BLaER1 treated with 17β-estradiol and CSF1 and Interleukin-3, amounts not matched to agents 10 nM and 100 nM (cell line): ENCODE data around the gene ABHD14A.

Source experiments
- H3K27ac ChIP-seq, 11 experiments: shearing (Covaris generic); formaldehyde crosslinking; 2 replicates each; pipeline ENCODE4 v1.8.1; 2022
- H3K27me3 ChIP-seq, 11 experiments: shearing (Covaris generic); formaldehyde crosslinking; 2 replicates each; pipeline ENCODE4 v1.8.1; 2022
- H3K36me3 ChIP-seq, 11 experiments: shearing (Covaris generic); formaldehyde crosslinking; 2 replicates each; pipeline ENCODE4 v1.8.1; 2022
- H3K4me1 ChIP-seq, 10 experiments: shearing (Covaris generic); formaldehyde crosslinking; 2 replicates each; pipeline ENCODE4 v1.8.1; 2022
- H3K4me2 ChIP-seq, 11 experiments: shearing (Covaris generic); formaldehyde crosslinking; 2 replicates each; pipeline ENCODE4 v1.8.1; 2022
- H3K4me3 ChIP-seq, 10 experiments: shearing (Covaris generic); formaldehyde crosslinking; 2 replicates each; pipeline ENCODE4 v1.8.1; 2022
- H3K9ac ChIP-seq, 11 experiments: shearing (Covaris generic); formaldehyde crosslinking; 2 replicates each; pipeline ENCODE4 v1.8.1; 2022
- H3K9me3 ChIP-seq, 11 experiments: shearing (Covaris generic); formaldehyde crosslinking; replicated peaks in 1 of 11; 2 replicates each; pipeline ENCODE4 v1.8.1; 2022
- H4K20me1 ChIP-seq, 11 experiments: shearing (Covaris generic); formaldehyde crosslinking; 2 replicates each; pipeline ENCODE4 v1.8.1; 2022
- Cebpa-rat ChIP-seq, 11 experiments: shearing (Covaris generic); IDR thresholded peaks; 2 replicates each; pipeline ENCODE4 v1.8.1; 2022

Gene ABHD14A

GRCh38 chr3:51953445-51953844 is 21.4 kb upstream of the ABHD14A start:
- Histone ChIP-seq H3K9me3 (no peaks in the 10 kb centered on the region), H3K36me3 (peaks cover 0 to 17% (median 13%) of the 10 kb centered on the region in 11 experiments; a peak in 17 of 22 replicates), H3K4me1 (peaks cover 20 to 48% (median 39%) of the 10 kb centered on the region in 10 experiments), H3K27me3 (peaks cover 31 to 47% (median 43%) of the 10 kb centered on the region in 11 experiments), H4K20me1 (peaks cover 0 to 32% (median 18%) of the 10 kb centered on the region in 11 experiments; a peak in 15 of 22 replicates), H3K4me3 (no peak overlapping the region), H3K4me2 (peak overlapping the region in 3 of 11 experiments; percentile 18 to 82 (median 22); a peak in 5 of 22 replicates), H3K9ac (no peak overlapping the region), H3K27ac (no peak overlapping the region)
- TF ChIP-seq Cebpa-rat (IDR thresholded peaks at IDR 0.05), result no peak

DNA sequence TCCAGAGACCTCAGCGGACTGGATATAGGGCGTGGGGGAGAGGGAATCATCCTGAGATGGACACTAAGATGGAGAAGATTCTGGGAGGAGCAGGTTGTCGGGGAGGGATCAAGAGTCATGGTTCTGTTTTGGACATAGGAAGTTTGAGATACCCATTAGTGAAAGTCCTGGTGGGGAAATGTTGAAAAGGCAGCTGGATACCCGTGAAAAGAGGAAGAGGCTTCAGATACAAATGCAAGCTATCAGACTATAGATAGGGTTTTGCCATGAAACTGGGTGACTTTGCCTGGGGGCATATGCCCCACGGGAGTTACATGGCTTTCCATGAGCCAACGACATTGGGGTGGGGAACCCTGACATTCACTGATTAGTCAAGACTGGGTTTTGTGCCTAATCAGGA is 20.8 kb upstream of the ABHD14A start:
- peak overlapping the region in 9 of 11 experiments; percentile 11 to 82 (median 22); a peak in 12 of 22 replicates for H3K4me2 ChIP-seq
- peaks cover 0 to 24% (median 19%) of the 10 kb centered on the region in 11 experiments; a peak in 21 of 22 replicates for H3K36me3 ChIP-seq
- H3K4me1 ChIP-seq, result peaks cover 20 to 48% (median 39%) of the 10 kb centered on the region in 10 experiments
- no peak overlapping the region for H3K27ac ChIP-seq
- H3K9me3 ChIP-seq, result no peaks in the 10 kb centered on the region
- peaks cover 31 to 47% (median 43%) of the 10 kb centered on the region in 11 experiments for H3K27me3 ChIP-seq
- TF ChIP-seq Cebpa-rat (IDR thresholded peaks at IDR 0.05), result no peak
- no peak overlapping the region for H3K4me3 ChIP-seq
- no peak overlapping the region for H3K9ac ChIP-seq
- H4K20me1 ChIP-seq, result peaks cover 0 to 32% (median 18%) of the 10 kb centered on the region in 11 experiments; a peak in 15 of 22 replicates

- Histone ChIP-seq H3K4me1 (peaks cover 20 to 48% (median 39%) of the 10 kb centered on the region in 10 experiments), H3K9ac (no peak overlapping the region), H3K36me3 (peaks cover 3 to 30% (median 25%) of the 10 kb centered on the region in 11 experiments; a peak in 21 of 22 replicates), H4K20me1 (peaks cover 0 to 34% (median 18%) of the 10 kb centered on the region in 11 experiments; a peak in 15 of 22 replicates), H3K4me3 (no peak overlapping the region), H3K27me3 (peaks cover 31 to 47% (median 43%) of the 10 kb centered on the region in 11 experiments), H3K4me2 (peak overlapping the region; percentile 11 to 84 (median 63); a peak in 15 of 22 replicates), H3K27ac (no peak overlapping the region), H3K9me3 (no peaks in the 10 kb centered on the region)
- no peak for TF ChIP-seq Cebpa-rat (IDR thresholded peaks at IDR 0.05)
Measured at GRCh38 chr3:51954713-51955112, 20.2 kb upstream of the ABHD14A start.

DNA sequence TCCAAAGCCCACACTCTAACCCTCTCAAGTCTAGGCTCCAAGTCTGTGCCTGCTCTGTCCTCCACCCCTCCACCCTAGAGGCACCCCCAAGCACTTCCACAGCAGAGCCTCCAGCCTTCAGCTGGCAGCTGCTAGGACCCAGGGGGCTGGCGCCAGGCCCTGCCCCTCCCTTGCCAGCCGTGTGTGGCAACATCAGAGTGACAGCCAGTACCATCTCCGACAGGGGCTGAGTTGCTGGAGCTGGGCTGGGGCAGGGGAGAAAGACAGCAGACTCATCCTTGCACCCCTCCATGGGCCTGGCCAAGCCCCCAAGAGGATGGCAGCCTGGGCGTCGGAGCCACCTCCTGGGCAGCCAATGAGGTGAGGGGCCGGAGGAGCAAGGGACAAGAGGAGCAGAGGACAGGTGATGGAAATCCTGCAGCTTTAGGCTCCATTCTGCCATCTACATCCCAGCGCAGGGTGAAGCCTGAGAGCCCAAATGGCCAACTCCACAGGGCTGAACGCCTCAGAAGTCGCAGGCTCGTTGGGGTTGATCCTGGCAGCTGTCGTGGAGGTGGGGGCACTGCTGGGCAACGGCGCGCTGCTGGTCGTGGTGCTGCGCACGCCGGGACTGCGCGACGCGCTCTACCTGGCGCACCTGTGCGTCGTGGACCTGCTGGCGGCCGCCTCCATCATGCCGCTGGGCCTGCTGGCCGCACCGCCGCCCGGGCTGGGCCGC is 19.5 kb upstream of the ABHD14A start, which contains the start of gene GPR62:
GPR62 (plus strand) TSS at position 207 of the 718 bp plus-strand sequence; CDS start at position 479, 272 bp downstream.
- H3K9me3 ChIP-seq, result no peaks in the 10 kb centered on the region
- H3K4me2 ChIP-seq, result peak within 1 kb of the TSS; percentile 63 to 84 (median 72)
- peak within 1 kb of the TSS in 5 of 10 experiments; percentile 10 to 58 (median 34); a peak in 9 of 20 replicates for H3K4me3 ChIP-seq
- peak within 1 kb of the TSS in 4 of 11 experiments; percentile 7 to 39 (median 18); a peak in 1 of 22 replicates for H3K9ac ChIP-seq
- H3K27me3 ChIP-seq, result peaks cover 31 to 47% (median 43%) of the 10 kb centered on the region in 11 experiments
- peaks cover 0 to 36% (median 18%) of the 10 kb centered on the region in 11 experiments; a peak in 15 of 22 replicates for H4K20me1 ChIP-seq
- peaks cover 20 to 48% (median 39%) of the 10 kb centered on the region in 10 experiments for H3K4me1 ChIP-seq
- H3K36me3 ChIP-seq, result peaks cover 8 to 36% (median 31%) of the 10 kb centered on the region in 11 experiments
- no peak within 1 kb of the TSS for H3K27ac ChIP-seq
- TF ChIP-seq Cebpa-rat (IDR thresholded peaks at IDR 0.05), result no peak

DNA sequence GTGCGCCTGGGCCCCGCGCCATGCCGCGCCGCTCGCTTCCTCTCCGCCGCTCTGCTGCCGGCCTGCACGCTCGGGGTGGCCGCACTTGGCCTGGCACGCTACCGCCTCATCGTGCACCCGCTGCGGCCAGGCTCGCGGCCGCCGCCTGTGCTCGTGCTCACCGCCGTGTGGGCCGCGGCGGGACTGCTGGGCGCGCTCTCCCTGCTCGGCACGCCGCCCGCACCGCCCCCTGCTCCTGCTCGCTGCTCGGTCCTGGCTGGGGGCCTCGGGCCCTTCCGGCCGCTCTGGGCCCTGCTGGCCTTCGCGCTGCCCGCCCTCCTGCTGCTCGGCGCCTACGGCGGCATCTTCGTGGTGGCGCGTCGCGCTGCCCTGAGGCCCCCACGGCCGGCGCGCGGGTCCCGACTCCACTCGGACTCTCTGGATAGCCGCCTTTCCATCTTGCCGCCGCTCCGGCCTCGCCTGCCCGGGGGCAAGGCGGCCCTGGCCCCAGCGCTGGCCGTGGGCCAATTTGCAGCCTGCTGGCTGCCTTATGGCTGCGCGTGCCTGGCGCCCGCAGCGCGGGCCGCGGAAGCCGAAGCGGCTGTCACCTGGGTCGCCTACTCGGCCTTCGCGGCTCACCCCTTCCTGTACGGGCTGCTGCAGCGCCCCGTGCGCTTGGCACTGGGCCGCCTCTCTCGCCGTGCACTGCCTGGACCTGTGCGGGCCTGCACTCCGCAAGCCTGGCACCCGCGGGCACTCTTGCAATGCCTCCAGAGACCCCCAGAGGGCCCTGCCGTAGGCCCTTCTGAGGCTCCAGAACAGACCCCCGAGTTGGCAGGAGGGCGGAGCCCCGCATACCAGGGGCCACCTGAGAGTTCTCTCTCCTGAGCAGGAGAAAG is 18.7 kb upstream of the ABHD14A start:
- Histone ChIP-seq H3K4me2 (peak overlapping the region; percentile 63 to 84 (median 72)), H3K4me3 (peak overlapping the region in 5 of 10 experiments; percentile 10 to 58 (median 34); a peak in 9 of 20 replicates), H3K27me3 (peaks cover 31 to 47% (median 43%) of the 10 kb centered on the region in 11 experiments), H3K9ac (peak overlapping the region in 5 of 11 experiments; percentile 7 to 39 (median 15); a peak in 3 of 22 replicates), H4K20me1 (peaks cover 0 to 44% (median 18%) of the 10 kb centered on the region in 11 experiments; a peak in 15 of 22 replicates), H3K36me3 (peaks cover 8 to 44% (median 38%) of the 10 kb centered on the region in 11 experiments), H3K27ac (no peak overlapping the region), H3K9me3 (no peaks in the 10 kb centered on the region), H3K4me1 (peaks cover 20 to 48% (median 39%) of the 10 kb centered on the region in 10 experiments)
- TF ChIP-seq Cebpa-rat (IDR thresholded peaks at IDR 0.05), result no peak

DNA sequence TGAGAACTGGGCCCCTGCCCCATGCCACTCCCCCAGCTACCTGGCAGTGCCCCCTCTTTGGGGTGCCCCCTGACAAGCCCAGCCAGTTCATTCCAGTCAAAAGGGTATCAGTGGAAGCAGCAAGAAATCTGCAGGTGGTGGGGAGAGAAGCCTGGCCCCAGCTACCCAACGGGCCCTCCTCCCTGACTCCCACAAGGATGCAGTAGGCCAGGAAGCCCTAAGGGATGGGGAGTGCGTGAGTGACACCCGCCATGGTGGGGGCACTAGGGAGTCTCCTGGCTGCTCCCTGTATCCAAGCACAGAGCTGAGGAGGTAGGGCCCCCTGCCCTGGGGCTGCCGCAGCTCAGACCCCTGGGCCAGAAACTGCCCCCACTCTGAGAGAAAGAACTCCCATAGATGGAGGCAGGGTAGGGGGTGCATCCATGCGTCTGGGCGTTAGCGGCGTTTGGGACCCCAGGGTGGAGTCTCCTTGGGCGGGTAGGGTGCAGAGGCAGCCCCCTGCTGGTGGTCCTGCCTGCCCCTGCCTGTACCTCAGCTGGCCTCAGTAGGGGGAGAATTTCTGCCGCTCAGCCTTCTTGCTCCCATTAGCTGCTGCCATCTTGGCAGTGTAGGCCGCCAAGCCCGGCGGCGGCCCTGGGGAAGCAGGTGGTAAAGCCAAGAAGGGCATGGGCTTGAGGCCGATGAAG is 17.2 kb upstream of the ABHD14A start:
- Histone ChIP-seq H3K4me2 (peak overlapping the region; percentile 63 to 84 (median 72); a peak in 19 of 22 replicates), H3K9ac (0 out of 22 replicates have a peak overlapping the region, but pooled peaks of 1 of the 11 experiments have one; percentile 7), H4K20me1 (peaks cover 0 to 59% (median 22%) of the 10 kb centered on the region in 11 experiments; a peak in 15 of 22 replicates), H3K4me3 (no peak overlapping the region), H3K27me3 (peaks cover 31 to 47% (median 43%) of the 10 kb centered on the region in 11 experiments), H3K4me1 (peaks cover 26 to 63% (median 45%) of the 10 kb centered on the region in 10 experiments), H3K27ac (no peak overlapping the region), H3K9me3 (no peaks in the 10 kb centered on the region), H3K36me3 (peaks cover 8 to 47% (median 38%) of the 10 kb centered on the region in 11 experiments)
- TF ChIP-seq Cebpa-rat (IDR thresholded peaks at IDR 0.05), result no peak

DNA sequence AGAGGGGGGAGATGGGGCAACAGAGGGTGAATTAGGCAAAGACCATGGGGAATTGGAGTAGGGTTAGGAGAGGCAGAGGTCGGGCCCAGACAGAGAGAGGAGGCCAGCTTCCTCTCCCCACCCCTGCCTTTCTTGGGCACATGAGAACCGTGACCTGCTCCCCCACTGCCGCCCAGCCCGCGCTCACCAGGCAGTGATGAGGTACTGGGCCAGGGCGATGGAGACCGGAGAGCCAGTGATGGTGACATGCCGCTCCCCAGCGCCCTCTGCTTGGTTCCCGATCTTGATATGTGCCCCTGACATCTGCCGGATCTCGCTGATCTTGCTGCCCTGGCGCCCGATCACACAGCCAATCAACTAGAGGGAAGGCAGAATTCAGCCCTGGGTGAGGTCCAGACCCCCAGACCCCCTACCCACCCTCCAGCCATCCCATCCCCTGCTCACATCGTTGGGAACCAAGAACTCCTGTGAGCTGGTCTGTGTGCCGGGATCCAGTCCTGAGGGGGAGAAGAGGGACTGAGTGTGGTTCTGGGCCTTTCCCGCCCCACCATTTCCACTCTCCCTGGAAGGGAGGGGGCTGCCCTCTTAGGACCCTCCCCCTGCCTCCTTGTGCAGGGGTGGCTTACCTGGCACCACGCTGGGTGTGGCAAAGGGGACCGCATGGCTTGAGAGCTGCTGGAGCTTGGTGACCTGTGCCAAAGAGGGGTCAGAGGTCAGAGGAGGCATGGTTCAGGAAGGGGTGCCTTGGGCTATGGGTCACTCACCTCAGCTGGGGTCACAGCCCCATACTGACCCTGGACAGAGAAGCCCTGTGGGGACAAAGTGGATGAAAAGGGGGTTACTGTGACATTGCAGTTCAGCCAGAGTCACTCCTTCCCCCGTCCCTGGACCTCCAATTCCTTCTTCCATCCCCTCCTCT is 16.0 kb upstream of the ABHD14A start:
- no peaks in the 10 kb centered on the region for H3K9me3 ChIP-seq
- H4K20me1 ChIP-seq, result peaks cover 0 to 71% (median 26%) of the 10 kb centered on the region in 11 experiments; a peak in 15 of 22 replicates
- no peak for TF ChIP-seq Cebpa-rat (IDR thresholded peaks at IDR 0.05)
- peaks cover 31 to 40% (median 38%) of the 10 kb centered on the region in 11 experiments for H3K27me3 ChIP-seq
- no peak overlapping the region for H3K4me2 ChIP-seq
- peaks cover 8 to 47% (median 38%) of the 10 kb centered on the region in 11 experiments for H3K36me3 ChIP-seq
- peaks cover 32 to 70% (median 44%) of the 10 kb centered on the region in 10 experiments for H3K4me1 ChIP-seq
- no peak overlapping the region for H3K9ac ChIP-seq
- H3K4me3 ChIP-seq, result no peak overlapping the region
- H3K27ac ChIP-seq, result no peak overlapping the region
